GM12878 (cell line): Measurements from ENCODE around the gene CNGB1. TPM values are rescaled to one million over a fixed set of nuclear protein-coding genes. Genes with fewer than 3 reads are reported as not detected.

Experiments
- ATAC-seq: fragments of 200-7000 bp; cut with Tn5 transposase; 3 replicates; pipeline ENCODE4 v1.9.1; 2020; ENCODE audit warnings: mild to moderate bottlenecking, moderate library complexity
- BruUV-seq: library from RNA; stranded (reverse); fragments of 400-500 nt; replicated peaks from 2 replicates; lab custom pipeline; 2021; lab: Mats Ljungman, UMichigan
- CTCF ChIA-PET: fragments of 300-600 bp; sonication (Branson Sonifier 250); formaldehyde crosslinking; extraction: SDS; loops from one replicate; lab custom pipeline; 2021; ENCODE audit warnings: inconsistent platforms; lab: Yijun Ruan, JAX
- POLR2A ChIA-PET: fragments of 350-600 bp; formaldehyde crosslinking; extraction: SDS; loops from one replicate; lab custom pipeline; 2021; ENCODE audit warnings: inconsistent platforms; lab: Charles Lee
- RAD21 ChIA-PET: fragments of 300-600 bp; sonication (Branson Sonifier 250); formaldehyde crosslinking; loops from one replicate; lab custom pipeline; 2023; ENCODE audit warnings: antibody characterized with exemption; ENCODE audit not compliant: unreplicated experiment; lab: Charles Lee
- SMC1A ChIA-PET: fragments of 300-600 bp; sonication (Branson Sonifier 250); formaldehyde crosslinking; loops from one replicate; lab custom pipeline; 2023; ENCODE audit not compliant: unreplicated experiment, uncharacterized antibody; lab: Charles Lee
- DNase-seq: peaks from one replicate; pipeline ENCODE4 v3.0.0-alpha.2; 2011; ENCODE audit warnings: low read depth, low spot score
- FAIRE-seq: peaks from 3 replicates; lab custom pipeline; 2011; peaks lifted over from hg19 to GRCh38; lab: Jason Lieb, UNC
- H2AFZ ChIP-seq: 2 replicates; pipeline ENCODE4 v1.6.0; 2011; ENCODE audit warnings: low read depth, low read length, control low read depth; ENCODE audit not compliant: control insufficient read depth
- H3K27ac ChIP-seq: 2 replicates; pipeline ENCODE4 v1.5.1; 2011; ENCODE audit warnings: control low read depth; ENCODE audit not compliant: control insufficient read depth, insufficient read depth
- H3K27me3 ChIP-seq, 2 experiments: replicated peaks in 1 of 2; 2 replicates each; pipeline versions ENCODE4 v1.6.0 to v1.6.1; 2011; ENCODE audit warnings: low read length in 1 of 2; ENCODE audit not compliant: control insufficient read depth in 2 of 2, insufficient read depth in 2 of 2
- H3K36me3 ChIP-seq, 2 experiments: 2 replicates each; pipeline ENCODE4 v1.5.1; 2011; ENCODE audit warnings: low read length in 1 of 2; ENCODE audit not compliant: control insufficient read depth in 2 of 2, insufficient read depth in 2 of 2
- H3K4me1 ChIP-seq: 2 replicates; pipeline ENCODE4 v1.6.1; 2011; ENCODE audit warnings: mild to moderate bottlenecking, low read length, moderate library complexity, mixed read lengths; ENCODE audit not compliant: control insufficient read depth, insufficient read depth
- H3K4me2 ChIP-seq: 2 replicates; pipeline ENCODE4 v1.6.0; 2011; ENCODE audit warnings: control low read depth; ENCODE audit not compliant: control insufficient read depth, insufficient read depth
- H3K4me3 ChIP-seq: fragments of 200-600 bp; sonication (generic); 2 replicates; pipeline ENCODE4 v1.5.1; 2016
- H3K79me2 ChIP-seq: 2 replicates; pipeline ENCODE4 v1.6.0; 2011; ENCODE audit warnings: low read length; ENCODE audit not compliant: control insufficient read depth, insufficient read depth
- H3K9ac ChIP-seq: 2 replicates; pipeline ENCODE4 v1.8.0; 2011; ENCODE audit warnings: low read length, control low read depth, mixed read lengths; ENCODE audit not compliant: control insufficient read depth, insufficient read depth
- H3K9me3 ChIP-seq: replicated peaks from 3 replicates; pipeline ENCODE4 v1.5.1; 2011; ENCODE audit warnings: mild to moderate bottlenecking, low read length; ENCODE audit not compliant: control insufficient read depth, insufficient read depth
- H4K20me1 ChIP-seq: 2 replicates; pipeline ENCODE4 v1.6.0; 2011; ENCODE audit not compliant: control insufficient read depth, insufficient read depth
- ASH2L ChIP-seq: fragments of 300-600, 200-600 bp; sonication (generic); IDR thresholded peaks from 2 replicates; pipeline ENCODE4 v1.6.1; 2017; ENCODE audit warnings: low read depth, mild to moderate bottlenecking, borderline replicate concordance
- CHD2 ChIP-seq: IDR thresholded peaks from 2 replicates; pipeline ENCODE4 v1.6.1; 2011; ENCODE audit warnings: low read depth, low read length, improper control_type of control experiment, borderline replicate concordance
- ESRRA ChIP-seq: IDR thresholded peaks from 2 replicates; pipeline ENCODE4 v1.6.1; 2012; ENCODE audit warnings: mild to moderate bottlenecking, low read length, improper control_type of control experiment
- FOS ChIP-seq: IDR thresholded peaks from 3 replicates; pipeline ENCODE4 v1.6.1; 2011; ENCODE audit warnings: borderline replicate concordance; ENCODE audit not compliant: insufficient read length; ENCODE audit errors: extremely low read depth
- IRF4 ChIP-seq: IDR thresholded peaks from 2 replicates; pipeline ENCODE4 v1.6.1; 2011; ENCODE audit warnings: low read depth, low read length
- KAT2A ChIP-seq: conservative IDR thresholded peaks from 2 replicates; pipeline ENCODE4 v1.6.1; 2011; ENCODE audit warnings: low read depth, low read length; ENCODE audit not compliant: control insufficient read depth
- MTA2 ChIP-seq: fragments of 450-650 bp; IDR thresholded peaks from 2 replicates; pipeline ENCODE4 v1.6.1; 2016; ENCODE audit warnings: low read depth, mild to moderate bottlenecking, moderate library complexity
- NBN ChIP-seq: fragments of 450-650 bp; IDR thresholded peaks from 2 replicates; pipeline ENCODE4 v1.6.1; 2016
- POLR2AphosphoS2 ChIP-seq: IDR thresholded peaks from 2 replicates; pipeline ENCODE4 v1.6.1; 2011; ENCODE audit warnings: low read depth, mild to moderate bottlenecking, low read length, improper control_type of control experiment, moderate library complexity
- RUNX3 ChIP-seq: IDR thresholded peaks from 2 replicates; pipeline ENCODE4 v1.6.1; 2012; ENCODE audit warnings: low read length, inconsistent platforms
- SIX5 ChIP-seq: IDR thresholded peaks from 2 replicates; pipeline ENCODE4 v1.6.1; 2011; ENCODE audit warnings: mild to moderate bottlenecking, low read depth, low read length, moderate library complexity; ENCODE audit not compliant: severe bottlenecking
- TCF12 ChIP-seq: IDR thresholded peaks from 2 replicates; pipeline ENCODE4 v1.6.1; 2011; ENCODE audit warnings: low read depth, mild to moderate bottlenecking, low read length
- ZNF274 ChIP-seq: IDR thresholded peaks from one replicate; pipeline ENCODE4 v1.8.0; 2011; ENCODE audit not compliant: insufficient read length, insufficient read depth
- ZSCAN29 ChIP-seq: fragments of 450-650 bp; IDR thresholded peaks from 2 replicates; pipeline ENCODE4 v1.6.1; 2017; ENCODE audit warnings: mild to moderate bottlenecking, moderate library complexity
- WGBS: methylation state at CpG from one replicate; pipeline ENCODE4 v1.1.6; 2016; ENCODE audit warnings: low lambda C conversion rate; ENCODE audit not compliant: insufficient replicate concordance, insufficient coverage; ENCODE audit errors: missing lambda C conversion rate; 5-methylcytosine and 5-hydroxymethylcytosine counted together
- in situ Hi-C: fragments of 300-500 bp; cut with MboI; formaldehyde crosslinking; loops from 9 replicates; pipeline ENCODE4 v1.14.3; 2018; ENCODE audit warnings: mixed read lengths
- intact Hi-C: fragments of 100-400 bp; cut with micrococcal nuclease; formaldehyde crosslinking; loops from one replicate; pipeline ENCODE4 v1.14.2; 2022; ENCODE audit not compliant: unreplicated experiment
- polyA plus RNA-seq, 11 experiments: library from polyadenylated mRNA; depleted of rRNA in 4 of 11; unstranded in 6 of 11; stranded (reverse) in 5 of 11; fragments of >200 nt; fragmentation: Nextera tagmentation in 4 of 11; fragmentation: Illumina TruSeq in 1 of 11; extraction: Ambion mirVana in 4 of 11; extraction: Trizol in 1 of 11; gene quantifications; 1 replicate in 1 of 11; 2 replicates in 10 of 11; pipeline versions ENCODE4 v1.2.1 to v1.2.3, GENCODE V29; 2011 to 2016; ENCODE audit warnings: inconsistent platforms in 2 of 11, missing spikeins in 2 of 11, low read depth in 1 of 11
- total RNA-seq, 4 experiments: library from RNA; depleted of rRNA in 3 of 4; stranded (reverse); fragments of >200 nt in 3 of 4; fragmentation: Illumina TruSeq in 1 of 4; extraction: Trizol in 1 of 4; gene quantifications; 2 replicates each; pipeline versions ENCODE4 v1.2.1 to v1.2.3, GENCODE V29; 2013 to 2021
- TF ChIP-seq, protein P1 (sequence below): fragments of 450-650 bp; IDR thresholded peaks from 2 replicates; pipeline ENCODE4 v1.6.1; 2017; ENCODE audit warnings: borderline replicate concordance
- TF ChIP-seq, protein P2 (sequence below): fragments of 450-650 bp; formaldehyde crosslinking; IDR thresholded peaks from 2 replicates; pipeline ENCODE4 v1.4.0; 2020; ENCODE audit warnings: mild to moderate bottlenecking, moderate library complexity

Gene CNGB1
- total and polyA plus RNA-seq, 10 of the 15 experiments (the other 5 are each of a cell fraction or from before 2014, with no cell fraction given): 0.03 TPM; not detected in 9

DNA sequence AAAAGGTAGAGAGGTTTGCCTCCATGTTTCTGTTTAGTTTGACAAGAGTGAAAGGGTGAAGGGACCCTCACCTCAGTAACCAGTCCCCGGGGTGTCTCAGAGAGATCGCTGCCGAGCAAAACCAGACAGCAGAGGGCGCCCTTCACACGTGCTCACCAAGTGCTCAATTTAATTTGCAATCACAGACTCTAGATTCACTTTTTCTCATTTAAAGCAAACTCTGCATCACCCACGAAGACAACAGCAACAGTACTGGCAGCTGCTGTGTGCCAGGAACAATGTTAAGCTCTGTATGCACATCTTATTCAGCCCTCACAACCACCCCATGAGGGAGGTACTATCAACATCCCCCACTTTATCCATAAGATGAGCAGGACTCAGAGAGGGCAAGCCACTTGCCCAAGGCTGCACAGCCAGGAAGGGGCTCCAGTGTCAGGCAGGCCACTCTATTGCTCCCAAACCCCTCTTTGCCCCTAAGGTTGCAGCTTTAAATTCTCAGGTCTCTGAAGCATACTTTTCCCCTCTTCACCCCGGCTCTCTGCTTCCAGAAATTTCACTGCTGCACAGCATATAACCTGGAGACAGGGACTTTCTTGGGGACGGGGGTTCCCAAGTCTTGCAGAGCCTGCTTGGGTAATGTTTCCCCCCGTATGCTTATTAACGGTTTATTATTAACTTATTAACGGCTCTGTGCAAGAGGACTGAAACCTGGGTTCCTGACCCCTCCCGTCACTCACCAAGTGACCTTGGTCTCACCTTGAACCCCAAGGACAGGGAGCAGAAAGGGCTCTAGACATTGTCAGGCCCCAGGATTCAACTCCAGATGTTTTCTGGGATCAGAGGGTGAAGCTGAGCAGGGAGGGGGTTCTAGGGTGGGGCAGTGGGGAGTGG, 70.9 kb downstream of the CNGB1 start:
- Histone ChIP-seq H3K9ac (no peak overlapping the region), H3K36me3 (no peaks in the 10 kb centered on the region), H3K4me2 (no peak overlapping the region), H4K20me1 (no peaks in the 10 kb centered on the region), H3K79me2 (no peaks in the 10 kb centered on the region), H3K27me3 (peaks cover 0 to 1% of the 10 kb centered on the region in 2 experiments; a peak in 1 of 4 replicates), H3K4me3 (no peak overlapping the region), H2AFZ (no peak overlapping the region), H3K27ac (no peak overlapping the region), H3K4me1 (no peaks in the 10 kb centered on the region), H3K9me3 (no peaks in the 10 kb centered on the region)
- in situ Hi-C loops (loop anchor here (5.0 kb wide), 1 partner anchor 102 kb away; the partner anchor contains the start of genes USB1 and ZNF319), intact Hi-C loops (loop anchor here (1.0 to 10.0 kb wide), 4 partner anchors 105 to 587 kb away; no protein-coding TSS in a partner anchor)
- ChIA-PET SMC1A (interaction anchor here (0.9 to 1.8 kb wide), 3 partner anchors 143 to 222 kb away, joined by 4 to 5 read pairs (median 5); no protein-coding TSS in a partner anchor), CTCF (interaction anchor here (0.6 to 4.0 kb wide), 13 partner anchors 8 to 308 kb away, joined by 3 to 21 read pairs (median 3); partner anchors contain the start of genes USB1 and ZNF319), POLR2A (interaction anchor here (0.6 kb wide), 1 partner anchor 388 kb away, joined by 3 read pairs; no protein-coding TSS in a partner anchor), RAD21 (interaction anchor here (0.9 to 1.0 kb wide), 2 partner anchors 21 to 48 kb away, joined by 3 read pairs; no protein-coding TSS in a partner anchor)
- DNase-seq: no peak
- FAIRE-seq: peak; percentile 81
- BruUV-seq: no TSS peak
- WGBS: 4% methylated on average over 12 of the region's 12 CpGs
- peak; percentile 88 for ATAC-seq
- TF ChIP-seq CHD2 (no peak), FOS (no peak), NBN (peak; percentile 37; the same call in 1 of the 2 replicates), ZNF274 (no peak), POLR2AphosphoS2 (no peak), ESRRA (peak; percentile 81; the same call in 1 of the 2 replicates), MTA2 (no peak), SIX5 (no peak), ZSCAN29 (no peak), TCF12 (no peak), ASH2L (no peak), KAT2A (no peak), IRF4 (0 out of 2 replicates have a peak, but pooled peaks have one; percentile 7), RUNX3 (peak; percentile 19; the same call in 1 of the 2 replicates)
- TF ChIP-seq, protein P1, sequence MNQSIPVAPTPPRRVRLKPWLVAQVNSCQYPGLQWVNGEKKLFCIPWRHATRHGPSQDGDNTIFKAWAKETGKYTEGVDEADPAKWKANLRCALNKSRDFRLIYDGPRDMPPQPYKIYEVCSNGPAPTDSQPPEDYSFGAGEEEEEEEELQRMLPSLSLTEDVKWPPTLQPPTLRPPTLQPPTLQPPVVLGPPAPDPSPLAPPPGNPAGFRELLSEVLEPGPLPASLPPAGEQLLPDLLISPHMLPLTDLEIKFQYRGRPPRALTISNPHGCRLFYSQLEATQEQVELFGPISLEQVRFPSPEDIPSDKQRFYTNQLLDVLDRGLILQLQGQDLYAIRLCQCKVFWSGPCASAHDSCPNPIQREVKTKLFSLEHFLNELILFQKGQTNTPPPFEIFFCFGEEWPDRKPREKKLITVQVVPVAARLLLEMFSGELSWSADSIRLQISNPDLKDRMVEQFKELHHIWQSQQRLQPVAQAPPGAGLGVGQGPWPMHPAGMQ: no peak
- TF ChIP-seq, protein P2, sequence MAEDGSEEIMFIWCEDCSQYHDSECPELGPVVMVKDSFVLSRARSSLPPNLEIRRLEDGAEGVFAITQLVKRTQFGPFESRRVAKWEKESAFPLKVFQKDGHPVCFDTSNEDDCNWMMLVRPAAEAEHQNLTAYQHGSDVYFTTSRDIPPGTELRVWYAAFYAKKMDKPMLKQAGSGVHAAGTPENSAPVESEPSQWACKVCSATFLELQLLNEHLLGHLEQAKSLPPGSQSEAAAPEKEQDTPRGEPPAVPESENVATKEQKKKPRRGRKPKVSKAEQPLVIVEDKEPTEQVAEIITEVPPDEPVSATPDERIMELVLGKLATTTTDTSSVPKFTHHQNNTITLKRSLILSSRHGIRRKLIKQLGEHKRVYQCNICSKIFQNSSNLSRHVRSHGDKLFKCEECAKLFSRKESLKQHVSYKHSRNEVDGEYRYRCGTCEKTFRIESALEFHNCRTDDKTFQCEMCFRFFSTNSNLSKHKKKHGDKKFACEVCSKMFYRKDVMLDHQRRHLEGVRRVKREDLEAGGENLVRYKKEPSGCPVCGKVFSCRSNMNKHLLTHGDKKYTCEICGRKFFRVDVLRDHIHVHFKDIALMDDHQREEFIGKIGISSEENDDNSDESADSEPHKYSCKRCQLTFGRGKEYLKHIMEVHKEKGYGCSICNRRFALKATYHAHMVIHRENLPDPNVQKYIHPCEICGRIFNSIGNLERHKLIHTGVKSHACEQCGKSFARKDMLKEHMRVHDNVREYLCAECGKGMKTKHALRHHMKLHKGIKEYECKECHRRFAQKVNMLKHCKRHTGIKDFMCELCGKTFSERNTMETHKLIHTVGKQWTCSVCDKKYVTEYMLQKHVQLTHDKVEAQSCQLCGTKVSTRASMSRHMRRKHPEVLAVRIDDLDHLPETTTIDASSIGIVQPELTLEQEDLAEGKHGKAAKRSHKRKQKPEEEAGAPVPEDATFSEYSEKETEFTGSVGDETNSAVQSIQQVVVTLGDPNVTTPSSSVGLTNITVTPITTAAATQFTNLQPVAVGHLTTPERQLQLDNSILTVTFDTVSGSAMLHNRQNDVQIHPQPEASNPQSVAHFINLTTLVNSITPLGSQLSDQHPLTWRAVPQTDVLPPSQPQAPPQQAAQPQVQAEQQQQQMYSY: no peak
